Stomach (tissue), 4 donors: ENCODE results near the gene EIF5AL1.

Source experiments
- CTCF ChIP-seq, 7 experiments: fragments of 450-650 bp in 4 of 7; fragments of 200-600 bp in 3 of 7; sonication (generic) in 3 of 7; IDR thresholded peaks; one replicate each; pipeline ENCODE4 v1.5.1; 2016 to 2019; ENCODE audit warnings: antibody characterized with exemption in 7 of 7, control low read depth in 2 of 7, mild to moderate bottlenecking in 1 of 7
- EP300 ChIP-seq: sonication (generic); formaldehyde crosslinking; IDR thresholded peaks from one replicate; pipeline ENCODE4 v1.6.1; 2017; ENCODE audit warnings: antibody characterized with exemption
- POLR2A ChIP-seq, 4 donors: fragments of 450-650 bp; IDR thresholded peaks; one replicate each; pipeline ENCODE4 v1.6.1; 2016; ENCODE audit warnings: antibody characterized with exemption in 4 of 4, control low read depth in 2 of 4, mild to moderate bottlenecking in 1 of 4, moderate library complexity in 1 of 4
- POLR2AphosphoS5 ChIP-seq, 3 donors: sonication (generic); formaldehyde crosslinking; IDR thresholded peaks; one replicate each; pipeline ENCODE4 v1.6.1; 2016; ENCODE audit warnings: antibody characterized with exemption in 3 of 3

- no peak for TF ChIP-seq CTCF (IDR thresholded peaks at IDR 0.05)
- TF ChIP-seq POLR2A (IDR thresholded peaks at IDR 0.05): no peak
- TF ChIP-seq POLR2AphosphoS5 (IDR thresholded peaks at IDR 0.05): no peak
- no peak for TF ChIP-seq EP300
These were observed 4.7 kb upstream of the EIF5AL1 start for GRCh38 chr10:79507440-79508167.
